HG03469 (cell line): Measurements from ENCODE around the gene PPP1R13L.
A peak's percentile ranks its signal among the peaks of the same experiment; 100 is the strongest.
"Not testable (repeated sequence)": the region's sequence is repeated elsewhere in the genome, so short reads cannot be mapped to it uniquely, and the experiment has no call there.

Source experiments
- ATAC-seq: cut with Tn5 transposase; IDR thresholded peaks from one replicate; pipeline ENCODE4 v1.9.1; 2021; ENCODE audit warnings: mild to moderate bottlenecking, moderate library complexity, moderate number of reproducible peaks; ENCODE audit not compliant: unreplicated experiment

PPP1R13L gene

GRCh38 chr19:45437328-45437727 is 32.5 kb upstream of the PPP1R13L start:
- ATAC-seq, result no peak

- ATAC-seq, result not testable (repeated sequence)
Measured at GRCh38 chr19:45432543-45432942, 27.7 kb upstream of the PPP1R13L start.

GRCh38 chr19:45431008-45431407 is 26.1 kb upstream of the PPP1R13L start:
- ATAC-seq, result not testable (repeated sequence)

- ATAC-seq, result not testable (repeated sequence)
Measured at GRCh38 chr19:45429896-45430295, 25.0 kb upstream of the PPP1R13L start.

- ATAC-seq, result no peak
Measured at GRCh38 chr19:45428384-45429231, 23.7 kb upstream of the PPP1R13L start.

GRCh38 chr19:45424191-45425058 is 19.6 kb upstream of the PPP1R13L start:
- ATAC-seq, result no peak

GRCh38 chr19:45423589-45424190 is 18.8 kb upstream of the PPP1R13L start, which contains the start of gene ERCC1:
ERCC1 (minus strand) TSS chr19:45423917; CDS start chr19:45423374, 543 bp downstream.
- ATAC-seq, result peak; percentile 30

- no peak for ATAC-seq
Measured at GRCh38 chr19:45423033-45423588, 18.2 kb upstream of the PPP1R13L start.

GRCh38 chr19:45421947-45422498 is 17.2 kb upstream of the PPP1R13L start:
- no peak for ATAC-seq

- ATAC-seq, result no peak
Measured at GRCh38 chr19:45420871-45421270, 16.0 kb upstream of the PPP1R13L start.

GRCh38 chr19:45420356-45420755 is 15.5 kb upstream of the PPP1R13L start:
- ATAC-seq, result no peak

GRCh38 chr19:45419895-45420294 is 15.0 kb upstream of the PPP1R13L start:
- no peak for ATAC-seq

- ATAC-seq, result peak; percentile 50
Measured at GRCh38 chr19:45419396-45419795, 14.5 kb upstream of the PPP1R13L start.

GRCh38 chr19:45418802-45419201 is 13.9 kb upstream of the PPP1R13L start:
- ATAC-seq, result no peak

GRCh38 chr19:45417151-45417550 is 12.3 kb upstream of the PPP1R13L start:
- ATAC-seq, result no peak

- no peak for ATAC-seq
Measured at GRCh38 chr19:45414468-45414867, 9.6 kb upstream of the PPP1R13L start.

GRCh38 chr19:45413497-45413896 is 8.6 kb upstream of the PPP1R13L start:
- ATAC-seq, result no peak

GRCh38 chr19:45410330-45410729 is 5.5 kb upstream of the PPP1R13L start:
- ATAC-seq, result not testable (repeated sequence)

- ATAC-seq, result no peak
Measured at GRCh38 chr19:45409557-45409920, 4.7 kb upstream of the PPP1R13L start.

GRCh38 chr19:45408830-45409556 is 4.1 kb upstream of the PPP1R13L start:
- ATAC-seq, result no peak
